Mesenchymal stem cell (in vitro differentiated cells and primary cell): ENCODE data around the gene ASMTL.

Experiments used
- DNase-seq: peaks from one replicate; pipeline ENCODE4 v3.0.0-alpha.2; 2013
- H2AFZ ChIP-seq: one replicate; pipeline ENCODE4 v1.6.1; 2013; ENCODE audit warnings: low read depth, mild to moderate bottlenecking, control low read depth, inconsistent platforms, low read length, moderate library complexity
- H2AK5ac ChIP-seq: 2 replicates; pipeline ENCODE4 v1.6.1; 2013; ENCODE audit warnings: low read length, moderate library complexity, mild to moderate bottlenecking, inconsistent platforms; ENCODE audit not compliant: severe bottlenecking
- H2BK120ac ChIP-seq: one replicate; pipeline ENCODE4 v1.6.1; 2013; ENCODE audit warnings: low read depth, mild to moderate bottlenecking, inconsistent platforms, low read length, moderate library complexity
- H2BK12ac ChIP-seq, 2 experiments: one replicate each; pipeline ENCODE4 v1.6.1; 2013; ENCODE audit warnings: inconsistent platforms in 2 of 2, low read length in 2 of 2, mild to moderate bottlenecking in 2 of 2, moderate library complexity in 2 of 2, control low read depth in 1 of 2
- H2BK15ac ChIP-seq: one replicate; pipeline ENCODE4 v1.6.1; 2013; ENCODE audit warnings: mild to moderate bottlenecking, low read depth, inconsistent platforms; ENCODE audit not compliant: poor library complexity, severe bottlenecking
- H2BK5ac ChIP-seq: 2 replicates; pipeline ENCODE4 v1.6.1; 2013; ENCODE audit warnings: low read depth, mild to moderate bottlenecking, low read length, control low read depth, inconsistent platforms; ENCODE audit not compliant: poor library complexity, severe bottlenecking
- H3K14ac ChIP-seq, 2 experiments: one replicate each; pipeline ENCODE4 v1.6.1; 2013; ENCODE audit warnings: inconsistent platforms in 2 of 2, low read length in 2 of 2, control low read depth in 1 of 2, mild to moderate bottlenecking in 1 of 2, moderate library complexity in 1 of 2
- H3K18ac ChIP-seq, 2 experiments: one replicate each; pipeline ENCODE4 v1.6.1; 2013; ENCODE audit warnings: inconsistent platforms in 2 of 2, low read length in 2 of 2, control low read depth in 1 of 2, low read depth in 1 of 2, mild to moderate bottlenecking in 1 of 2
- H3K23ac ChIP-seq, 2 experiments: one replicate each; pipeline ENCODE4 v1.6.1; 2013; ENCODE audit warnings: inconsistent platforms in 2 of 2, low read length in 2 of 2, mild to moderate bottlenecking in 2 of 2, moderate library complexity in 2 of 2, control low read depth in 1 of 2
- H3K27ac ChIP-seq: 2 replicates; pipeline ENCODE4 v1.5.1; 2013; ENCODE audit warnings: mild to moderate bottlenecking, moderate library complexity, low read length, control low read depth, inconsistent platforms; ENCODE audit not compliant: poor library complexity, severe bottlenecking
- H3K27me3 ChIP-seq, 2 experiments: 2 replicates each; pipeline versions ENCODE4 v1.6.1 to v1.7.0; 2013; ENCODE audit warnings: low read length in 2 of 2, mild to moderate bottlenecking in 2 of 2, moderate library complexity in 2 of 2, control low read depth in 1 of 2, inconsistent platforms in 1 of 2; ENCODE audit not compliant: control insufficient read depth in 1 of 2, insufficient read depth in 1 of 2
- H3K36me3 ChIP-seq, 2 experiments: 2 replicates each; pipeline versions ENCODE4 v1.6.1 to v1.7.0; 2013; ENCODE audit warnings: low read length in 2 of 2, control low read depth in 1 of 2, inconsistent platforms in 1 of 2, low read depth in 1 of 2, mild to moderate bottlenecking in 1 of 2; ENCODE audit not compliant: insufficient read depth in 2 of 2, control insufficient read depth in 1 of 2
- H3K4ac ChIP-seq, 2 experiments: one replicate each; pipeline ENCODE4 v1.6.1; 2013; ENCODE audit warnings: inconsistent platforms in 2 of 2, low read length in 2 of 2, mild to moderate bottlenecking in 2 of 2, moderate library complexity in 2 of 2, control low read depth in 1 of 2, low read depth in 1 of 2
- H3K4me1 ChIP-seq: 2 replicates; pipeline ENCODE4 v1.6.1; 2013; ENCODE audit warnings: low read depth, low read length, control low read depth; ENCODE audit not compliant: control insufficient read depth, insufficient read depth
- H3K4me2 ChIP-seq: 2 replicates; pipeline ENCODE4 v1.6.1; 2013; ENCODE audit warnings: low read length, mild to moderate bottlenecking, inconsistent platforms; ENCODE audit not compliant: poor library complexity, severe bottlenecking
- H3K4me3 ChIP-seq, 2 experiments: 2 replicates each; pipeline versions ENCODE4 v1.5.1 to v1.7.0; 2013; ENCODE audit warnings: low read length in 2 of 2, mild to moderate bottlenecking in 2 of 2, control low read depth in 1 of 2, low read depth in 1 of 2; ENCODE audit not compliant: insufficient read depth in 1 of 2
- H3K79me1 ChIP-seq: replicated peaks from 2 replicates; pipeline ENCODE4 v1.6.1; 2013; ENCODE audit warnings: mild to moderate bottlenecking, control low read depth, low read length, inconsistent platforms; ENCODE audit not compliant: poor library complexity, severe bottlenecking
- H3K9ac ChIP-seq: 2 replicates; pipeline ENCODE4 v1.7.0; 2013; ENCODE audit warnings: mild to moderate bottlenecking, low read length, moderate library complexity
- H3K9me3 ChIP-seq: 2 replicates; pipeline ENCODE4 v1.7.0; 2013; ENCODE audit warnings: mild to moderate bottlenecking, low read length; ENCODE audit not compliant: control insufficient read depth
- H4K8ac ChIP-seq: one replicate; pipeline ENCODE4 v1.6.1; 2013; ENCODE audit warnings: inconsistent platforms, mild to moderate bottlenecking, low read length, moderate library complexity
- H4K91ac ChIP-seq: one replicate; pipeline ENCODE4 v1.6.1; 2013; ENCODE audit warnings: mild to moderate bottlenecking, low read length, inconsistent platforms
- WGBS: methylation state at CpG from one replicate; pipeline ENCODE4 v1.1.7; 2013; ENCODE audit warnings: mixed read lengths; 5-methylcytosine and 5-hydroxymethylcytosine counted together

ASMTL gene

GRCh38 chrX:1496076-1496475 lies 43.4 kb upstream of the ASMTL start:
- H4K91ac ChIP-seq = no peak overlapping the region
- no peak overlapping the region for H2BK5ac ChIP-seq
- no peaks in the 10 kb centered on the region for H3K79me1 ChIP-seq
- H3K4me2 ChIP-seq = no peak overlapping the region
- no peak overlapping the region for H2BK15ac ChIP-seq
- no peaks in the 10 kb centered on the region for H3K36me3 ChIP-seq
- H3K27me3 ChIP-seq = peaks cover 3 to 20% of the 10 kb centered on the region in 2 experiments
- H3K9me3 ChIP-seq = no peaks in the 10 kb centered on the region
- WGBS = 83% methylated on average over 12 of the region's 12 CpGs
- no peak overlapping the region for H2BK12ac ChIP-seq
- no peak overlapping the region for H3K18ac ChIP-seq
- H3K23ac ChIP-seq = no peak overlapping the region
- H3K4ac ChIP-seq = no peak overlapping the region
- no peak overlapping the region for H2AFZ ChIP-seq
- H4K8ac ChIP-seq = no peak overlapping the region
- no peak overlapping the region for H2BK120ac ChIP-seq
- no peak overlapping the region for H3K4me3 ChIP-seq
- DNase-seq = no peak
- H3K9ac ChIP-seq = no peak overlapping the region
- H3K4me1 ChIP-seq = no peaks in the 10 kb centered on the region
- no peak overlapping the region for H3K14ac ChIP-seq
- H3K27ac ChIP-seq = no peak overlapping the region
- H2AK5ac ChIP-seq = no peak overlapping the region

GRCh38 chrX:1493877-1494510 lies 41.3 kb upstream of the ASMTL start:
- H2BK5ac ChIP-seq = no peak overlapping the region
- no peak overlapping the region for H3K23ac ChIP-seq
- no peak for DNase-seq
- peaks cover 3 to 20% of the 10 kb centered on the region in 2 experiments for H3K27me3 ChIP-seq
- no peaks in the 10 kb centered on the region for H3K79me1 ChIP-seq
- no peak overlapping the region for H4K8ac ChIP-seq
- H3K4me3 ChIP-seq = no peak overlapping the region
- H3K36me3 ChIP-seq = no peaks in the 10 kb centered on the region
- no peaks in the 10 kb centered on the region for H3K9me3 ChIP-seq
- H3K14ac ChIP-seq = no peak overlapping the region
- no peak overlapping the region for H3K4me2 ChIP-seq
- no peak overlapping the region for H3K18ac ChIP-seq
- no peak overlapping the region for H4K91ac ChIP-seq
- no peaks in the 10 kb centered on the region for H3K4me1 ChIP-seq
- no peak overlapping the region for H2AFZ ChIP-seq
- H3K9ac ChIP-seq = no peak overlapping the region
- H2AK5ac ChIP-seq = no peak overlapping the region
- no peak overlapping the region for H2BK15ac ChIP-seq
- H3K27ac ChIP-seq = no peak overlapping the region
- no peak overlapping the region for H3K4ac ChIP-seq
- H2BK12ac ChIP-seq = no peak overlapping the region
- H2BK120ac ChIP-seq = no peak overlapping the region
- 41% methylated on average over 15 of the region's 15 CpGs for WGBS

- no peak overlapping the region for H3K27ac ChIP-seq
- H2BK120ac ChIP-seq = no peak overlapping the region
- H4K8ac ChIP-seq = no peak overlapping the region
- no peaks in the 10 kb centered on the region for H3K79me1 ChIP-seq
- DNase-seq = no peak
- no peaks in the 10 kb centered on the region for H3K36me3 ChIP-seq
- H3K27me3 ChIP-seq = peaks cover 3 to 20% of the 10 kb centered on the region in 2 experiments
- H3K4me3 ChIP-seq = no peak overlapping the region
- no peak overlapping the region for H2BK12ac ChIP-seq
- H2BK15ac ChIP-seq = no peak overlapping the region
- H3K9ac ChIP-seq = no peak overlapping the region
- WGBS = 46% methylated on average over 11 of the region's 16 CpGs
- no peak overlapping the region for H3K23ac ChIP-seq
- no peak overlapping the region for H3K14ac ChIP-seq
- H3K4me2 ChIP-seq = no peak overlapping the region
- no peak overlapping the region for H4K91ac ChIP-seq
- H2AK5ac ChIP-seq = no peak overlapping the region
- no peak overlapping the region for H3K4ac ChIP-seq
- no peak overlapping the region for H2BK5ac ChIP-seq
- H3K9me3 ChIP-seq = no peaks in the 10 kb centered on the region
- no peak overlapping the region for H2AFZ ChIP-seq
- H3K18ac ChIP-seq = no peak overlapping the region
- no peaks in the 10 kb centered on the region for H3K4me1 ChIP-seq
Observed at GRCh38 chrX:1493412-1493811, 40.7 kb upstream of the ASMTL start.

- no peak for DNase-seq
- Histone ChIP-seq H3K4me3 (no peak overlapping the region), H2BK120ac (no peak overlapping the region), H3K36me3 (no peaks in the 10 kb centered on the region), H3K79me1 (no peaks in the 10 kb centered on the region), H4K8ac (no peak overlapping the region), H3K9ac (no peak overlapping the region), H4K91ac (no peak overlapping the region), H3K4me1 (no peaks in the 10 kb centered on the region), H3K14ac (no peak overlapping the region), H2AFZ (no peak overlapping the region), H2BK5ac (no peak overlapping the region), H3K27me3 (peaks cover 3 to 20% of the 10 kb centered on the region in 2 experiments), H2AK5ac (no peak overlapping the region), H2BK15ac (no peak overlapping the region), H3K9me3 (no peaks in the 10 kb centered on the region), H3K4me2 (no peak overlapping the region), H3K27ac (no peak overlapping the region), H3K18ac (no peak overlapping the region), H3K23ac (no peak overlapping the region), H3K4ac (no peak overlapping the region), H2BK12ac (no peak overlapping the region)
- 96% methylated on average over 9 of the region's 9 CpGs for WGBS
Observed at GRCh38 chrX:1492421-1493012, 39.8 kb upstream of the ASMTL start.
